GM12891 (cell line): ENCODE data around the gene TMEM255B.

Source experiments
- POLR2A ChIP-seq: IDR thresholded peaks from 2 replicates; pipeline ENCODE4 v1.6.1; 2011; ENCODE audit warnings: low read depth, low read length, control low read depth
- POLR2AphosphoS5 ChIP-seq: IDR thresholded peaks from 2 replicates; pipeline ENCODE4 v1.6.1; 2011; ENCODE audit warnings: low read depth, low read length, control low read depth
- SPI1 ChIP-seq: IDR thresholded peaks from 2 replicates; pipeline ENCODE4 v1.6.1; 2011; ENCODE audit warnings: low read depth, low read length, control low read depth
- TAF1 ChIP-seq: IDR thresholded peaks from 2 replicates; pipeline ENCODE4 v1.6.1; 2011; ENCODE audit warnings: low read depth, low read length, control low read depth

DNA sequence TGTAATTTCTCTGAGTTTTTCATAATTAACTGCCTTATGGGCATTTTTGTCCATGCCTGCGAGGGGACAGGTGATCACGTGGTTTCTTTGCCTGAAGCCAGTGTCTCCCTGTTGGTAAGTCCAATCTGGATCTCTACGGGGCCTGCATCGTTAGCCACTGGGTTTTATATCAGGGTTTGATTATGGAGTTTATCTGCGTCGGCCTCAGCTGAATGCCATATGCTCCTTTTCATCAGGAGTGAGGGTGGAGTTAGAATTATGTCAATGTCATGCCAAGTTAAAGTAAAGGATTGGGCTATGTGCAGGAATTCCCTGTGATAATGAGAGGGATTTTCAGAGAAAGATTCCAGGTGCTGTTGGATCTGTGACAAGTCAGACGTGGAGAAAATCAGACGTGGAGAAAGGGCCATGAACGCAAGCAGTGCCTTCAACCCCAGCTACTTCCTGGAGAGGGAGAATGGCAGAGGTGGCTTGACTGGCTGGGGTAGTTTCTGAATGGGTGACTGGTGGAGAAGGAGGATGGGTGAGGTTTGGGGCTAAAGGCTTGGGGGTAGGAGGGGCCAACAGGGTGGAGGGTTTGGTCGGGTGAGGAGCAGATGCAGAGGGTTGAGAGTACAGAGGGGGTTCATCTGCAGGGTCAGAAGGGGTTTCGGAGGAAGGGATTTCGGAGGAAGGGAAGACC is 24.3 kb downstream of the TMEM255B start:
- TF ChIP-seq POLR2AphosphoS5, result no peak
- no peak for TF ChIP-seq SPI1
- no peak for TF ChIP-seq POLR2A
- TF ChIP-seq TAF1, result no peak
